H9 (cell line): ENCODE results near the gene UQCRFS1. TPM values are rescaled to one million over a fixed set of nuclear protein-coding genes. Genes with fewer than 3 reads are reported as not detected.

Experiments
- DNase-seq: peaks from one replicate; pipeline ENCODE4 v3.0.0-alpha.2; 2017
- H2AFZ ChIP-seq: one replicate; pipeline ENCODE4 v1.6.1; 2013; ENCODE audit warnings: mild to moderate bottlenecking, low read length, control low read depth, moderate library complexity
- H2AK5ac ChIP-seq: 2 replicates; pipeline ENCODE4 v1.6.1; 2013; ENCODE audit warnings: low read length, control low read depth, mixed read lengths; ENCODE audit not compliant: insufficient read length
- H2BK120ac ChIP-seq: one replicate; pipeline ENCODE4 v1.6.1; 2013; ENCODE audit warnings: low read depth, mild to moderate bottlenecking, low read length, control low read depth, inconsistent platforms; ENCODE audit not compliant: poor library complexity, severe bottlenecking
- H2BK12ac ChIP-seq: 2 replicates; pipeline ENCODE4 v1.6.1; 2013; ENCODE audit warnings: low read length, control low read depth, mixed read lengths, low read depth; ENCODE audit not compliant: insufficient read length
- H2BK15ac ChIP-seq: 2 replicates; pipeline ENCODE4 v1.6.1; 2013; ENCODE audit warnings: low read depth, low read length, control low read depth
- H2BK20ac ChIP-seq: one replicate; pipeline ENCODE4 v1.6.1; 2013; ENCODE audit warnings: low read depth, mild to moderate bottlenecking, low read length, control low read depth, inconsistent platforms; ENCODE audit not compliant: poor library complexity, severe bottlenecking
- H2BK5ac ChIP-seq: 2 replicates; pipeline ENCODE4 v1.6.1; 2013; ENCODE audit warnings: low read length, control low read depth, mixed read lengths; ENCODE audit not compliant: insufficient read length
- H3K14ac ChIP-seq: 2 replicates; pipeline ENCODE4 v1.6.1; 2013; ENCODE audit warnings: low read length, control low read depth; ENCODE audit not compliant: insufficient read depth
- H3K18ac ChIP-seq: 2 replicates; pipeline ENCODE4 v1.6.1; 2013; ENCODE audit warnings: low read depth, mild to moderate bottlenecking, mixed read lengths, low read length, control low read depth; ENCODE audit not compliant: insufficient read length
- H3K23ac ChIP-seq: 2 replicates; pipeline ENCODE4 v1.6.1; 2013; ENCODE audit warnings: low read length, control low read depth, mixed read lengths, low read depth; ENCODE audit not compliant: insufficient read length
- H3K23me2 ChIP-seq: 2 replicates; pipeline ENCODE4 v1.6.1; 2013; ENCODE audit warnings: low read depth, mild to moderate bottlenecking, mixed read lengths, low read length, control low read depth; ENCODE audit not compliant: insufficient read length, poor library complexity, severe bottlenecking
- H3K27ac ChIP-seq: 2 replicates; pipeline ENCODE4 v1.5.1; 2013; ENCODE audit warnings: low read length, control low read depth, mixed read lengths, low read depth; ENCODE audit not compliant: insufficient read length
- H3K27me3 ChIP-seq: 2 replicates; pipeline ENCODE4 v1.6.1; 2013; ENCODE audit warnings: low read length, control low read depth, inconsistent platforms; ENCODE audit not compliant: insufficient read depth
- H3K4ac ChIP-seq: 2 replicates; pipeline ENCODE4 v1.6.1; 2013; ENCODE audit warnings: low read depth, mild to moderate bottlenecking, control low read depth, inconsistent platforms, low read length, moderate library complexity
- H3K4me1 ChIP-seq: 2 replicates; pipeline ENCODE4 v1.6.1; 2013; ENCODE audit warnings: low read length, control low read depth, inconsistent platforms; ENCODE audit not compliant: insufficient read depth
- H3K4me2 ChIP-seq: 2 replicates; pipeline ENCODE4 v1.6.1; 2013; ENCODE audit warnings: low read length, control low read depth, mixed read lengths; ENCODE audit not compliant: insufficient read length, insufficient read depth
- H3K56ac ChIP-seq: 2 replicates; pipeline ENCODE4 v1.6.1; 2013; ENCODE audit warnings: low read depth, mild to moderate bottlenecking, mixed read lengths, low read length, control low read depth; ENCODE audit not compliant: insufficient read length
- H3K79me1 ChIP-seq: 2 replicates; pipeline ENCODE4 v1.6.1; 2013; ENCODE audit warnings: low read depth, mild to moderate bottlenecking, moderate library complexity, low read length, control low read depth, inconsistent platforms; ENCODE audit not compliant: insufficient read depth, poor library complexity, severe bottlenecking
- H3K79me2 ChIP-seq: 2 replicates; pipeline ENCODE4 v1.6.1; 2013; ENCODE audit warnings: low read length, control low read depth, inconsistent platforms; ENCODE audit not compliant: insufficient read depth
- H3K9ac ChIP-seq: 2 replicates; pipeline ENCODE4 v1.6.1; 2013; ENCODE audit warnings: low read length, control low read depth, mixed read lengths; ENCODE audit not compliant: insufficient read length; ENCODE audit errors: extremely low read depth
- H3K9me3 ChIP-seq: one replicate; pipeline ENCODE4 v1.6.1; 2013; ENCODE audit warnings: low read depth, low read length, inconsistent platforms; ENCODE audit not compliant: control insufficient read depth
- H3T11ph ChIP-seq: one replicate; pipeline ENCODE4 v1.6.1; 2013; ENCODE audit warnings: mild to moderate bottlenecking, low read length, control low read depth, inconsistent platforms
- H4K20me1 ChIP-seq: one replicate; pipeline ENCODE4 v1.6.1; 2013; ENCODE audit not compliant: control insufficient read depth, insufficient read length, insufficient read depth
- H4K5ac ChIP-seq: 2 replicates; pipeline ENCODE4 v1.6.1; 2013; ENCODE audit warnings: low read depth, mild to moderate bottlenecking, mixed read lengths, low read length, control low read depth; ENCODE audit not compliant: insufficient read length
- H4K8ac ChIP-seq: replicated peaks from 2 replicates; pipeline ENCODE4 v1.6.1; 2013; ENCODE audit warnings: low read length, control low read depth, mixed read lengths, low read depth; ENCODE audit not compliant: insufficient read length
- H4K91ac ChIP-seq: 2 replicates; pipeline ENCODE4 v1.6.1; 2013; ENCODE audit warnings: low read depth, mild to moderate bottlenecking, moderate library complexity, mixed read lengths, low read length, control low read depth; ENCODE audit not compliant: insufficient read length
- H3K27ac Mint-ChIP-seq, 3 experiments: 2 replicates in 2 of 3; 3 replicates in 1 of 3; pipeline ENCODE4 v1.8.0; 2020 to 2021; ENCODE audit warnings: mixed read lengths in 3 of 3, mild to moderate bottlenecking in 1 of 3, moderate library complexity in 1 of 3
- H3K27me3 Mint-ChIP-seq: 2 replicates; pipeline ENCODE4 v1.8.0; 2021; ENCODE audit warnings: low read depth, mild to moderate bottlenecking, moderate library complexity, mixed read lengths
- H3K36me3 Mint-ChIP-seq, 3 experiments: 2 replicates in 2 of 3; 3 replicates in 1 of 3; pipeline ENCODE4 v1.8.0; 2020 to 2021; ENCODE audit warnings: low read depth in 3 of 3, mixed read lengths in 3 of 3; ENCODE audit not compliant: insufficient read depth in 1 of 3
- H3K4me1 Mint-ChIP-seq, 2 experiments: 2 replicates each; pipeline ENCODE4 v1.8.0; 2020; ENCODE audit warnings: mixed read lengths in 2 of 2
- H3K4me3 Mint-ChIP-seq, 2 experiments: 2 replicates in 1 of 2; 3 replicates in 1 of 2; pipeline ENCODE4 v1.8.0; 2020 to 2021; ENCODE audit warnings: mild to moderate bottlenecking in 2 of 2, mixed read lengths in 2 of 2, moderate library complexity in 1 of 2
- H3K9me3 Mint-ChIP-seq, 2 experiments: 2 replicates in 1 of 2; 3 replicates in 1 of 2; pipeline ENCODE4 v1.8.0; 2020; ENCODE audit warnings: mild to moderate bottlenecking in 2 of 2, mixed read lengths in 2 of 2, moderate library complexity in 1 of 2
- WGBS: extraction: QIAGEN DNeasy Blood & Tissue Kit; methylation state at CpG from one replicate; pipeline ENCODE4 v1.1.7; 2013; ENCODE audit warnings: missing lambda C conversion rate, low lambda C conversion rate, mixed read lengths; ENCODE audit not compliant: insufficient read length; ENCODE audit errors: extremely low coverage; 5-methylcytosine and 5-hydroxymethylcytosine counted together
- total RNA-seq: library from RNA; stranded (reverse); gene quantifications from 2 replicates; pipeline ENCODE4 v1.2.1, GENCODE V29; 2021
- TF ChIP-seq, protein P1 (sequence below): fragments of 200-600 bp; sonication (generic); conservative IDR thresholded peaks from 3 replicates; pipeline ENCODE4 v1.8.0; 2021; ENCODE audit warnings: antibody characterized with exemption, mild to moderate bottlenecking

UQCRFS1 gene
- total RNA-seq, 1 experiment from 2014 or later = 46.1 TPM

DNA sequence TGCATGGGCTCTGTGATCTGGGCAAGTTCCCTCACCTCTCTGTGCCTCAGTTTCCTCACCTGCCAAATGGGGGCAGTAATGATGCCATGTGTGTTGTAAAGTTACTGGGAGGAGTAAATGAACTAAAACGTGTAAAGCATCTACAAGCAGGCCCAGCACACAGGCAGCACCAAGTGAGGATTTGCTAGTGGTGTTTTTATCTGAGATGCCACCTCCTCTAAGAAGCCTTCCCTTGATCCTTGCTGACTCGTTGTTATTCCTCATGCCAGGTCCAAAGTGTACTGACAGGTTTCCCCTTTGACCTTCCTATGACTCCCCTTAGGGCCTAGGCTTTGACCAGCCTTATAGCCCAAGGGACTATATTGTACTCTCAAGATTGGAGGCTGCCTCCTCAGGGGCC lies 1.5 kb upstream of the UQCRFS1 start:
- Histone ChIP-seq H2BK5ac (no peak overlapping the region), H4K5ac (no peak overlapping the region), H2BK15ac (no peak overlapping the region), H3K56ac (no peak overlapping the region), H3K4ac (no peak overlapping the region), H2BK120ac (no peak overlapping the region), H3K27me3 (no peaks in the 10 kb centered on the region), H3K4me1 (no peaks in the 10 kb centered on the region; the same call in 1 of the 2 replicates), H3K79me2 (peaks cover 22% of the 10 kb centered on the region), H3K9ac (no peak overlapping the region), H4K91ac (no peak overlapping the region), H2BK12ac (no peak overlapping the region), H3K4me2 (no peak overlapping the region), H3K27ac (no peak overlapping the region), H3T11ph (no peak overlapping the region), H2AFZ (no peak overlapping the region), H4K20me1 (no peaks in the 10 kb centered on the region), H3K79me1 (no peaks in the 10 kb centered on the region), H3K18ac (no peak overlapping the region), H4K8ac (no peak overlapping the region), H3K14ac (no peak overlapping the region), H2AK5ac (no peak overlapping the region), H3K9me3 (no peaks in the 10 kb centered on the region), H3K23ac (no peak overlapping the region), H3K23me2 (peaks cover 5% of the 10 kb centered on the region), H2BK20ac (no peak overlapping the region)
- DNase-seq = no peak
- Mint-ChIP-seq H3K27me3 (peaks cover 2% of the 10 kb centered on the region), H3K27ac (no peak overlapping the region; a peak in 1 of 7 replicates), H3K4me3 (peak overlapping the region in 1 of 2 experiments; percentile 30; a peak in 1 of 5 replicates), H3K36me3 (peaks cover 17 to 27% (median 18%) of the 10 kb centered on the region in 3 experiments), H3K9me3 (peaks cover 4 to 9% of the 10 kb centered on the region in 2 experiments), H3K4me1 (peaks cover 38% of the 10 kb centered on the region in 2 experiments)
- WGBS = no CpG with 5 or more reads among the region's 2 CpGs
- TF ChIP-seq, protein P1, sequence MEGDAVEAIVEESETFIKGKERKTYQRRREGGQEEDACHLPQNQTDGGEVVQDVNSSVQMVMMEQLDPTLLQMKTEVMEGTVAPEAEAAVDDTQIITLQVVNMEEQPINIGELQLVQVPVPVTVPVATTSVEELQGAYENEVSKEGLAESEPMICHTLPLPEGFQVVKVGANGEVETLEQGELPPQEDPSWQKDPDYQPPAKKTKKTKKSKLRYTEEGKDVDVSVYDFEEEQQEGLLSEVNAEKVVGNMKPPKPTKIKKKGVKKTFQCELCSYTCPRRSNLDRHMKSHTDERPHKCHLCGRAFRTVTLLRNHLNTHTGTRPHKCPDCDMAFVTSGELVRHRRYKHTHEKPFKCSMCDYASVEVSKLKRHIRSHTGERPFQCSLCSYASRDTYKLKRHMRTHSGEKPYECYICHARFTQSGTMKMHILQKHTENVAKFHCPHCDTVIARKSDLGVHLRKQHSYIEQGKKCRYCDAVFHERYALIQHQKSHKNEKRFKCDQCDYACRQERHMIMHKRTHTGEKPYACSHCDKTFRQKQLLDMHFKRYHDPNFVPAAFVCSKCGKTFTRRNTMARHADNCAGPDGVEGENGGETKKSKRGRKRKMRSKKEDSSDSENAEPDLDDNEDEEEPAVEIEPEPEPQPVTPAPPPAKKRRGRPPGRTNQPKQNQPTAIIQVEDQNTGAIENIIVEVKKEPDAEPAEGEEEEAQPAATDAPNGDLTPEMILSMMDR = no peak
